ENCODE measurements around the gene NEMF.

Gene NEMF

GRCh38 chr14:49863487-49864281, 11.1 kb upstream of the NEMF start:
- H3K9me3 Mint-ChIP-seq, result no peaks in the 10 kb centered on the region
- H3K27me3 Mint-ChIP-seq (ENCODE audit: low read depth), result peaks cover 4% of the 10 kb centered on the region
- no peaks in the 10 kb centered on the region for H3K36me3 Mint-ChIP-seq (ENCODE audit: low read depth)
- DNase-seq (ENCODE audit: low spot score), result no peak
- no peak overlapping the region for H3K4me3 Mint-ChIP-seq
- H3K27ac Mint-ChIP-seq, result no peak overlapping the region
- peaks cover 23% of the 10 kb centered on the region for H3K4me1 Mint-ChIP-seq (ENCODE audit: low read depth)

DNA sequence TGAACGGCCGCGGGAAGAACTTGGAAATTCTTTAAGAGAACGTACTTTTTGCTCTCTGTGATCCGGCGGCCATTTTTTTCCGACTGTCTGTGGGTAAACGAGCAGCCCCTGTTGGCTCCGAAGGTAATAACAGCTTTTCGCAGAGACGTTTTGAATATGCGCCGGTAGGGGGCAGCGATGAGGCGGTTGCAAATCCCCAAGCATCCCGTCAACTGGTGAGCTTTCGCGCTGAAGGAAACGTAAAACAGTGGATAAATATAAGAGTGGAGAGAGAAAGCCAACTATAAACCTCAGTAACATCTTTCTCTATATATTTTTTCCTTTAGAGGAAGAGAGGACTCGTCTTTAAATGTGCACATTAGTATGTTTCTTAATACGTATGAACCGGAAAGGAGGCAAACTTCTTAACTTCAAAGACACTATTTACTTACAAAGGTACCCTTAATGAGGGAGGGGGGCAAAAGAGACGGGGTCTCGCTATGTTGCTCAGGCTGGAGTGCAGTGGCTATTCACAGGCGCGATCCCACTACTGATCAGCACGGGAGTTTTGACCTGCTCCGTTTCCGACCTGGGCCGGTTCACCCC, 9.6 kb upstream of the NEMF start:
- no peaks in the 10 kb centered on the region for H3K9me3 Mint-ChIP-seq
- H3K27ac Mint-ChIP-seq, result no peak overlapping the region
- DNase-seq (ENCODE audit: low spot score), result peak; percentile 86
- no peak overlapping the region for H3K4me3 Mint-ChIP-seq
- H3K4me1 Mint-ChIP-seq (ENCODE audit: low read depth), result peaks cover 19% of the 10 kb centered on the region
- no peaks in the 10 kb centered on the region for H3K36me3 Mint-ChIP-seq (ENCODE audit: low read depth)
- H3K27me3 Mint-ChIP-seq (ENCODE audit: low read depth), result peaks cover 4% of the 10 kb centered on the region

DNA sequence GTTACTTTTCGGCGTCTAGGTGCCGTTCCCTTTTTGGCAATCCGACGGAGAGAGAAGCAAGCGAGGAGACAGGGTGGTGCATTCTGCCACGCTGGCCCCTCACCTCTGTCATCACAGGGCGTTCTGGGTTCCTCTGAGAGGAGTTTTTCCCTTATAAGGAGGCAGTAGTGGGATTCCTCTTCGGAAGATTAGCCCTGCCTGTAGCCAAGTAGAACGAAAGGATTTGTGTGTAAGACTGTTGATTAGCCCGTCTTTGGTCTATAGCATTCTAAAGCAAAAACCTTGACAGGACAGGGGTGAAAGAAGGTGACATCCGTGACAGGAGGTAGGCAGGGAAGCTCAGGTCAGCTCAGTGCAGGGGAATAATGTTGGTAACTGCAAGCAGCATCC, 9.1 kb upstream of the NEMF start:
- H3K27ac Mint-ChIP-seq, result no peak overlapping the region

DNA sequence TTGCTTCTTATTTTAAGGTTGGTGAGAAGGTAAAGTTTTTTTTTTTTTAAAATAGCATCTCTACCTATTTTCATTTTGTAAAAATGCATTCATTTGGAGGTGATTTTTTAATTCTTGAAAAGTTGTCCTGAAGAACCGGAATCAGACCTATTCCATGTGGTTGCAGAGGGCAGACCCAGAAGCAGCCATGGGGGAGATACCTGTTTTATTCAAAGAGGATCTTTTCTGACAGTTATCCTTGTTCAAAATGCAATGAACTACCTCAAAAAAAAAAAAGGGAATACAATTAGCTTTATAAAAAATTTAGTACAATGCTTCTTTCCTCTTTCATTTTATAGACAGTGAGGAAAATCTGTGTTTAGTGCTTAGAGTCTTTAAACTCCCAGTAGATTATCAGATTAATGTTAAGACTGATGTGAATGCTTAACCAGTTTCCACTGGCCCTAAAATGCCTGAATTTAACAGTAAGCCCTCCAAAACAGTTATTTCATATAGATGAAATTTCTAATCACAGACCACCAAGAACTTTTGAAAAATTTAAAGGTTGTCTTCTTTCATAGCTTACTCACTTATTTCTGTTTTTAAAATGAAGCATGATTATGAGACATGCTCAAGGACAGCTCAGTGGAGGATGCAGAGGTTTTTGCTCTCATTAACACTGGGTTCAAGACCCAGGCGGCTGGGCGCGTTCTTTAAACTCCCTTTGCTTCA, 8.6 kb upstream of the NEMF start:
- Mint-ChIP-seq H3K4me3 (no peak overlapping the region), H3K9me3 (no peaks in the 10 kb centered on the region), H3K27me3 (ENCODE audit: low read depth) (peaks cover 4% of the 10 kb centered on the region), H3K36me3 (ENCODE audit: low read depth) (no peaks in the 10 kb centered on the region), H3K4me1 (ENCODE audit: low read depth) (peaks cover 19% of the 10 kb centered on the region), H3K27ac (no peak overlapping the region)
- no peak for DNase-seq (ENCODE audit: low spot score)

More for the DNA sequence above, 9.1 kb upstream of the NEMF start:
- Mint-ChIP-seq H3K27me3 (ENCODE audit: low read depth) (peaks cover 4% of the 10 kb centered on the region), H3K9me3 (no peaks in the 10 kb centered on the region), H3K4me1 (ENCODE audit: low read depth) (peaks cover 19% of the 10 kb centered on the region), H3K36me3 (ENCODE audit: low read depth) (no peaks in the 10 kb centered on the region), H3K4me3 (no peak overlapping the region)
- DNase-seq (ENCODE audit: low spot score), result peak; percentile 65

GRCh38 chr14:49858383-49858782, 5.8 kb upstream of the NEMF start:
- DNase-seq (ENCODE audit: low spot score), result no peak
- Mint-ChIP-seq H3K36me3 (ENCODE audit: low read depth) (no peaks in the 10 kb centered on the region), H3K9me3 (no peaks in the 10 kb centered on the region), H3K4me1 (ENCODE audit: low read depth) (peaks cover 24% of the 10 kb centered on the region), H3K4me3 (no peak overlapping the region), H3K27ac (no peak overlapping the region), H3K27me3 (ENCODE audit: low read depth) (peaks cover 4% of the 10 kb centered on the region)

DNA sequence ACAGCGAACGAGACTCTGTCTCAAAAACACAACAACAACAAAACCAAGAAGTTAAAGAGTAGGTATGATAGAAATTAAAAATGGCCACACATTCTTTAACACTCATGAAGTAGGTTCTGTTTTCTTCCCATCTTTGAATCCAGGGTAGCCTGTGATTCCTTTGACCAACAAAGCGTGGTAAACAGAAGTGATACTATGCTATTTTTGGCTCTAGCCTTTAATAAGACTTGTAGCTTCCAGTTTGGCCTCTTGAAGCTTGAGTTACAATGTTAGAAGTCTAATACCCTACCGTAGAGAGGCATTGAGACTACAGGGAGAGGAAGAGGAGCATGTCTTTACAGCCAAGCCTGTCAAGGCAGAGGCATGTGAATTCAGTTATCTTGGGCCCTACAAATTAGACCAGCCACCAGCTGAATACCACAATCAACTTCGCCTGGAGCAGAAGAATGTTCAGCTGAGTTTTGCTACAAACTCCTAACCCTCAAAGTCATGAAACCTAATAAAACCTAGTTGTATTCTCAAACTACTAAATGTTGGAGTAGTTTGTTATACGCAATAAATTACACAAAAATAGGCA, 4.9 kb upstream of the NEMF start:
- peaks cover 27% of the 10 kb centered on the region for H3K4me1 Mint-ChIP-seq (ENCODE audit: low read depth)
- H3K4me3 Mint-ChIP-seq, result no peak overlapping the region
- peaks cover 2% of the 10 kb centered on the region for H3K27me3 Mint-ChIP-seq (ENCODE audit: low read depth)
- no peak for DNase-seq (ENCODE audit: low spot score)
- no peaks in the 10 kb centered on the region for H3K9me3 Mint-ChIP-seq
- no peaks in the 10 kb centered on the region for H3K36me3 Mint-ChIP-seq (ENCODE audit: low read depth)
- no peak overlapping the region for H3K27ac Mint-ChIP-seq

- Mint-ChIP-seq H3K4me1 (ENCODE audit: low read depth) (peaks cover 36% of the 10 kb centered on the region), H3K36me3 (ENCODE audit: low read depth) (peaks cover 17% of the 10 kb centered on the region), H3K9me3 (no peaks in the 10 kb centered on the region), H3K4me3 (peak overlapping the region; percentile 94), H3K27me3 (ENCODE audit: low read depth) (no peaks in the 10 kb centered on the region), H3K27ac (peak overlapping the region; percentile 60)
- DNase-seq (ENCODE audit: low spot score), result peak; percentile 70
Measured at GRCh38 chr14:49853572-49854375, 1.2 kb upstream of the NEMF start.

DNA sequence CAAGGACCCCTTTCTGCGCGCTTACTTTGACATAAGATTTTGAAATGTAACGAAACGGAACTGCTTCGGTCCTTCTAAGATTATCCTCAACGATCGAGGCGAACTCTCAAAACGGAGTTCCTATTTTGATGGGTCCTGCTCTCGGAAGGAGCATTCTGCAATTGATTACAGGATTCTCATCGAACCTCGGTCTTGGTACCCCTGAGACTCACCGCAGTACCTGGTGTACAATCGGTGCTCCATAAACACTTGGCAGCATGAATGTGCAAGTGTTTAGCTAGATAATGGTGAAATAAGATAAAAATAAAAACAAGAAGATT, 530 bp upstream of the NEMF start:
- peak overlapping the region; percentile 93 for H3K27ac Mint-ChIP-seq
- H3K4me3 Mint-ChIP-seq, result peak overlapping the region; percentile 94
- peaks cover 36% of the 10 kb centered on the region for H3K4me1 Mint-ChIP-seq (ENCODE audit: low read depth)
- no peaks in the 10 kb centered on the region for H3K9me3 Mint-ChIP-seq
- peaks cover 18% of the 10 kb centered on the region for H3K36me3 Mint-ChIP-seq (ENCODE audit: low read depth)
- no peak for DNase-seq (ENCODE audit: low spot score)
- H3K27me3 Mint-ChIP-seq (ENCODE audit: low read depth), result no peaks in the 10 kb centered on the region

- Mint-ChIP-seq H3K27me3 (ENCODE audit: low read depth) (no peaks in the 10 kb centered on the region), H3K4me1 (ENCODE audit: low read depth) (peaks cover 32% of the 10 kb centered on the region), H3K4me3 (peak overlapping the region; percentile 94), H3K36me3 (ENCODE audit: low read depth) (peaks cover 22% of the 10 kb centered on the region), H3K9me3 (no peaks in the 10 kb centered on the region), H3K27ac (peak overlapping the region; percentile 93)
- DNase-seq (ENCODE audit: low spot score), result no peak
Measured at GRCh38 chr14:49851813-49852212, 775 bp downstream of the NEMF start.

GRCh38 chr14:49849213-49849847, 3.3 kb downstream of the NEMF start:
- peaks cover 31% of the 10 kb centered on the region for H3K4me1 Mint-ChIP-seq (ENCODE audit: low read depth)
- H3K9me3 Mint-ChIP-seq, result no peaks in the 10 kb centered on the region
- H3K36me3 Mint-ChIP-seq (ENCODE audit: low read depth), result peaks cover 32% of the 10 kb centered on the region
- no peaks in the 10 kb centered on the region for H3K27me3 Mint-ChIP-seq (ENCODE audit: low read depth)
- no peak overlapping the region for H3K4me3 Mint-ChIP-seq
- no peak for DNase-seq (ENCODE audit: low spot score)
- H3K27ac Mint-ChIP-seq, result peak overlapping the region; percentile 24

- Mint-ChIP-seq H3K27ac (no peak overlapping the region), H3K27me3 (ENCODE audit: low read depth) (no peaks in the 10 kb centered on the region), H3K4me1 (ENCODE audit: low read depth) (peaks cover 2% of the 10 kb centered on the region), H3K36me3 (ENCODE audit: low read depth) (peaks cover 55% of the 10 kb centered on the region), H3K4me3 (no peak overlapping the region), H3K9me3 (no peaks in the 10 kb centered on the region)
- no peak for DNase-seq (ENCODE audit: low spot score)
Measured at GRCh38 chr14:49828640-49829039, 23.9 kb downstream of the NEMF start.

GRCh38 chr14:49820176-49820575, 32.4 kb downstream of the NEMF start:
- no peak overlapping the region for H3K4me3 Mint-ChIP-seq
- peaks cover 68% of the 10 kb centered on the region for H3K36me3 Mint-ChIP-seq (ENCODE audit: low read depth)
- peaks cover 15% of the 10 kb centered on the region for H3K9me3 Mint-ChIP-seq
- H3K27me3 Mint-ChIP-seq (ENCODE audit: low read depth), result no peaks in the 10 kb centered on the region
- no peak for DNase-seq (ENCODE audit: low spot score)
- H3K27ac Mint-ChIP-seq, result no peak overlapping the region
- no peaks in the 10 kb centered on the region for H3K4me1 Mint-ChIP-seq (ENCODE audit: low read depth)

GRCh38 chr14:49816844-49817243, 35.7 kb downstream of the NEMF start:
- no peak overlapping the region for H3K27ac Mint-ChIP-seq
- no peaks in the 10 kb centered on the region for H3K27me3 Mint-ChIP-seq (ENCODE audit: low read depth)
- no peaks in the 10 kb centered on the region for H3K4me1 Mint-ChIP-seq (ENCODE audit: low read depth)
- no peak for DNase-seq (ENCODE audit: low spot score)
- H3K9me3 Mint-ChIP-seq, result peaks cover 15% of the 10 kb centered on the region
- peaks cover 70% of the 10 kb centered on the region for H3K36me3 Mint-ChIP-seq (ENCODE audit: low read depth)
- no peak overlapping the region for H3K4me3 Mint-ChIP-seq

Data from T-helper 2 cell treated with Interferon-gamma antibody and Interleukin-4, amounts not matched to agents 5 μg/mL and 100 μg/mL, for 36 hours (primary cell).